Sigmoid colon (tissue), 4 donors: ENCODE results near the gene IL23R.

Source experiments
- CTCF ChIP-seq, 4 experiments: fragments of 450-650 bp in 3 of 4; fragments of 200-600 bp in 1 of 4; IDR thresholded peaks; one replicate each; pipeline ENCODE4 v1.5.1; 2016 to 2019; ENCODE audit warnings: antibody characterized with exemption in 4 of 4, mild to moderate bottlenecking in 3 of 4, moderate library complexity in 2 of 4
- EP300 ChIP-seq, 4 donors: sonication (generic); formaldehyde crosslinking; IDR thresholded peaks; one replicate each; pipeline ENCODE4 v1.6.1; 2017; ENCODE audit warnings: antibody characterized with exemption in 4 of 4
- POLR2A ChIP-seq, 2 donors: fragments of 450-650 bp; IDR thresholded peaks; one replicate each; pipeline ENCODE4 v1.6.1; 2016; ENCODE audit warnings: antibody characterized with exemption in 2 of 2, mild to moderate bottlenecking in 2 of 2, moderate library complexity in 2 of 2
- POLR2AphosphoS5 ChIP-seq, 4 donors: sonication (generic); formaldehyde crosslinking; IDR thresholded peaks; one replicate each; pipeline ENCODE4 v1.6.1; 2017; ENCODE audit warnings: antibody characterized with exemption in 4 of 4

GRCh38 chr1:67173988-67174387 lies 7.7 kb downstream of the IL23R start:
- TF ChIP-seq EP300 (IDR thresholded peaks at IDR 0.05) (no peak), POLR2AphosphoS5 (IDR thresholded peaks at IDR 0.05) (no peak), CTCF (IDR thresholded peaks at IDR 0.05) (no peak), POLR2A (IDR thresholded peaks at IDR 0.05) (no peak)
